GM04504 (cell line): ENCODE data around the gene SLC22A2.
"Not testable (repeated sequence)": the region's sequence is repeated elsewhere in the genome, so short reads cannot be mapped to it uniquely, and the experiment has no call there.

Experiments
- DNase-seq: peaks from one replicate; pipeline ENCODE4 v3.0.0-alpha.2; 2012; ENCODE audit warnings: low read depth

SLC22A2 gene

GRCh38 chr6:160248538-160248937 lies 10.1 kb downstream of the SLC22A2 start:
- DNase-seq: peak; percentile 4

DNA sequence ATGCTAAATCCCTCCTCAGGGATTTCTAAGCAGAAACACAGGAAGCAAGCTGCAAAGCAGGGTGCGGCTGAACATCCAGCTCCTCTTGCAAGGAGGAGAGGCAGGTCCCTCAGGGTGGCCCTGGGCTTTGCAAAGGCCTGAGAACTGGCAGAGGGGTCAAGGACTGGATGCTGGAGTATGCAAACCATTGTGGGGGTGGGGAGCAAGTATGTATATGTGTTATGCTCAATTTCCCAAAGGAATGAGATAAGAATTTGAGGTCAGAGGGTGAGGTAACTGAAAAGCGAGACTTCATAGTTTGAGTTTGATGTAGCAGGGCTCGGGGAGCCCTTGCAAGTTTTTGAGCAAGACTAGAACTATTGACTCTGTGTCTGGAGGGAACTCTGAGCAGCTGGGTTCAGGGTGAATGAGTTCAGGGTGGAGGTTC lies 11.2 kb downstream of the SLC22A2 start:
- DNase-seq: no peak

- no peak for DNase-seq
Observed at GRCh38 chr6:160240691-160241084, 17.9 kb downstream of the SLC22A2 start.

DNA sequence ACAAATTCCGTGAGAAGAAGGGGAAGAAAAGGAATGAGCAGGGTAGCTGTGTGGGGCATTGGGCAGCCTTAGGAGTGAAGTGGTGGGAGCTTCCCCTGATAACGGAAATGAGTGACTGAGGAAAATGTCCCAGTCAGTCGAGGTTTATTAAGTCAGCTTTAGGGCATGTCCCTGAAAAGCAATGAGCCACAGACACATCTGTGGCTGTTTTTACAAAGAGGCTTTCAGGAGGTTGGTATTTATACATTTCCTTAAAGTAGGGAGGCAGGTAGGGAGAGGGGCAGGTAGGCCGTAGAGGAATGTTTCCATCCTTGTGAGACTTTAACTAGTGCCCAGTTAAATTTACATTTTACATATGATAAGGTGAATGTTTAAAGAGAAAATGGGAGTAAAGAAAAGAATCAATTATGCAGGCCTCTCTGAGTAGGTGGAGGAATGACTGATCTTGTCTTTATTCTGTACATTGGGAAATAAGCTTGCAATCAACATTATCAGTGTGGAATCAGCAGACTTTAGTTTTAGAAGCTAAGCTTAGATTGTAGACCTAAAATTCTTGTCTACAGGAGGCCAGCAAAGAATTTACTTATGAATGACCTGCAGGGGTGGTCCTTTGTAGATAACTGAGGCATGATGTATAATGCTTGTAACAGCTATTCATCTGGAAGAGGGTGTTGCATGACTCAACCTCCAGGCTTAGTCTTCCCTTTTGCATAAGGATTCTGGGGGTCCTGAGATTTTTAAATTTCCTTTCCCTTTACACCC lies 18.5 kb downstream of the SLC22A2 start:
- DNase-seq: no peak

GRCh38 chr6:160238761-160239751 lies 19.6 kb downstream of the SLC22A2 start:
- no peak for DNase-seq

DNA sequence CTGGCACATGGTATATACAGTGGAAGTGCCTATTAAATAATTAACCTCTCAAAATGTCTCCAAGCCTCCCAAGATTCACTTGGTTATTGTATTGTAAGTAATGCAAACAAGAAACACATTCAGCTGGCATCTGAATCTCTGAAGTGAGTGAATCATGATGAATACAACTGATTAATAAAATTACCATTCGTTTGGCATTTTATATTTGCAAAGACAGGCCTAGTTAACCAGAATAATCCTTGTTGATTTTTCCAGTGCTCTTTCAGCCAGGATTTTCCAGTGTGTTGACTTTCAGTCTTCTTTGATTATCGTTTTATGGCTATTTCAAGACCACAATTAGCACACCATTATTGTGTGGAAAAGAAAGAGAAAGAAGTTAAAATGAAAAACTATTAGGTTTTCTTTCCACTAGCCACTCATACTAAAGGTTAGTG lies 20.3 kb downstream of the SLC22A2 start:
- no peak for DNase-seq

GRCh38 chr6:160237597-160238275 lies 20.9 kb downstream of the SLC22A2 start:
- DNase-seq: not testable (repeated sequence)

DNA sequence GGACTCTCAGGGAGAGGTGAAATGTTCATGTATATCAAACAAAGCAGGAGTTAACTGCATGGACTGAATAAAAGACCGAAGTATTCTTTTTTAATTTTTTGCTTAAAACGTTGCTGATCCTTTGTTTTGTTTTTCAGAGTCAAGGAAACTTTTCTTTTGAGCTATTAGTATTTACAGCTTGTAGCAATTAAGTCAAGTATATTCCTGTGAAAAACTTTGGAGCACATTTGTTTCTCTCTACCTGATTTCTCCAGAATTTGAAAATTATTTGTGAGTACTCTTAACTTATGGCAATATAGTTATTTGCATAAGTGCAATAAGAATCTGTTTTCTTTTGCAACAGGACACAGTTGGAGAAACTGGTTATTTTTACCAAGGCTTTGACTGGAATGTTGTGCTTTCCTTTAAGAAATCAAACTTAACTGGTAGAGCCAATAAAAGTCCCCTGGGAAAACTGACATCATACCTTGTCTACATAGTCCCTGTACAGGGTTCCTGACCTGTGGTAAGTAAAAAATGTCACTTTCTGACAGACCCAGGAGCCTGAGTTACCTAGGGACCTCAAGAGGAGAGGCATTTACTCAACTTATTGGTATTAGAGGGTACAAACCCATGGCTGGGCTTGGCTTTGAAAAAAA lies 22.3 kb downstream of the SLC22A2 start:
- not testable (repeated sequence) for DNase-seq

GRCh38 chr6:160233950-160234640 lies 24.5 kb downstream of the SLC22A2 start:
- DNase-seq: not testable (repeated sequence)

DNA sequence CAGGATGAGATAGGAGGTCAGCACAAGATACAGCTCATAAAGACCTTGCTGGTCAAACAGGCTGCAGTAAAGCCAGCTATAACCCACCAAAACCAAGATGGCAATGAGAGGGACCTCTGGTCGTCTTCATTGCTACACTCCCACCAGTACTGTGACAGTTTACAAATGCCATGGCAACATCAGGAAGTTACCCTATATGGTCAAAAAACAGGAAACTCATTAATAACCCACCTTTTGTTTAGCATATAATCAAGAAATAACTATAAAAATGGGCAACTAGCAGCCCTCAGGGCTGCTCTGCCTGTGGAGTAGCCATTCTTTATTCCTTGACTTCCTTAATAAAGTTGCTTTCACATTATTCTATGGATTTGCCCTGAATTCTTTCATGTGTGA lies 30.9 kb downstream of the SLC22A2 start:
- no peak for DNase-seq

GRCh38 chr6:160227038-160227768 lies 31.4 kb downstream of the SLC22A2 start:
- no peak for DNase-seq

DNA sequence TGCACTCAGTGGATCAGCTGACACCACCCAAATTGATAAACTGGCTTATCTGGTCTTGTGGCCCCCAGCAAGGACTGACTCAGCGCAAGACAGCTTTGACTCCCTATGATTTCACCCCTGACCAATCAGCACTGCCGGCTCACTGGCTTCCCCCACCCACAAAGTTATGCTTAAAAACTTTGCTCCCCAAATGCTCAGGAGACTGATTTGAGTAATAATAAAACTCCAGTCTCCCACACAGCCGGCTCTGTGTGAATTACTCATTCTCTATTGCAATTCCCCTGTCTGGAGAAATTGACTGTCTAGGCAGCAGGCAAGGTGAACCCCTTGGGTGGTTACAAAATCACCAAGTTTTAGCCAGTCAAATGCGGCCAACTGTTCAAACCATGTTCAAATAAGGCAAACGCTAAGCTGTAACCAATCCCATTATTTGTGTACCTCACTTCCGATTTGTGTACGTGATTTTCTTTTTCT lies 32.5 kb downstream of the SLC22A2 start:
- DNase-seq: no peak

GRCh38 chr6:160224639-160225237 lies 33.9 kb downstream of the SLC22A2 start:
- DNase-seq: no peak

DNA sequence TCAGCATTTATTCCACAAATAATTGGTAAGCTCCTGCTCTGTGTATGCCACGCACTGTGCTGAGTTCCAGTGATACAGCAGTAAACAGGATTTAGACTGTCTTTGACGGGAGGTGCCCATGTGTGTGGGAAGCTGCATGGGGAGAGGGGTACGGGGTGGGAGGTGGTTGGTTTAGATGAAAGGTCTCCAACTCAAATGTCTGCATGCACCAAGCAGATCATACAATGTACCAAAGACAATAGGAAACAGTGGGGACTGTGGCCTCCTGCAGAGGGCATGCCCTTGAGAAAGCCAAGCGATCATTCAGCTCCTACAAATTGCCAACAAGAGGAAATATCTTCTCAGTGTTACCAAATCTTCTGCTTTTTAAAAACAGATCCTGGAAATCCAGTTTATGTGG lies 36.1 kb downstream of the SLC22A2 start:
- DNase-seq: no peak

DNA sequence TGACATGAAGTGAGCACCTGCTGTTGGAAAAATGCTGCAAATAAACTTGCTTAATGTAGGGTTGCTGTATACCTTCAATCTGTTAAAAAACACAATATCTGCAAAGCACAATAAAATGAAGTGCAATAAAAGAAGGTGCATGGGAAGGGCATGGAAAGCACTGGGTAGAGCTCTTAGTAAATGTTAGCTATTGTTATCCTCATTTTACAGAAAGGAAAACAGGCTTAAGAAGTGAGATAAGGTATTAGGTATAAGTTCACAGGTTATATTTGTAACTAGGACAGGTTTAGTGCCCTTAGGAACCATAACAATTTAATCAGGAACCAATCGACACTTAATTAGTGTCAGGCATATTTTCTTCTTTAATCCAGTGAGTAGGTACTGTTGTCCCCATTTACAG lies 36.7 kb downstream of the SLC22A2 start:
- no peak for DNase-seq

DNA sequence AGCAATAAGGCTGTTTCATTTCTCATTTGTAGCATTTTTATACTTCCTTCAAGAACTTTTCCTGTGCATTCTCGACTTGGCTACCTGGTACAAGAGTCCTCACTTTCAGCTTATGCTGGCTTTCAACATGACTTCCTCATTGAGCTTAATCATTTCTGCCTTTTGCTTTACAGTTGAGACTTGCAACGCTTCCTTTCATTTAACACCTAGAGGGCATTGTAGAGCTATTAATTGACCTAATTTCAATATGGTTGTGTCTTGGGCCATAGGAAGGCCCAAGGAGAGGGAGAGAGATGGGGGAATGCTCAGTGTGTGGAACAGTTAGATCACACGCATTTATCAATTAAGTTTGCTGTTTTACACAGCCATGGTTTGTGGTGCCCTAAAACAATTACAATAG lies 37.2 kb downstream of the SLC22A2 start:
- DNase-seq: no peak

DNA sequence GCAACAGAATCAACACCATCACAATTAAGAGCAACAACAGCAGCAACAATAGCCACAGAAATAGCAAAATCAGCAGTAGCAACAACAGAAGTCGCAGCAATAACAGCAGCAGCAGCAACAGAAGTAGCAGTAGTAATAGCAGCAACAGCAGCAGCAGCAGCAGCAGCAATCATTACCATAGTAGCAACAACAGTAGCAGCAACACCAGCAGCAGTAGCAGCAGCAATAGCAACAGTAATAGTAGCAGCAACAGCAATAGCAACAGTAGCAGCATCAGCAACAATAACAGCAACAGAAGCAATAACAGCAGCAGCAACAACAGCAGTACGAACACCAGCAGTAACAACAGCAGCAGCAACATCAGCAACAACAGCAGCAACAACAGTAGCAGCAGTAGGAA lies 39.8 kb downstream of the SLC22A2 start:
- no peak for DNase-seq

GRCh38 chr6:160217863-160218262 lies 40.8 kb downstream of the SLC22A2 start:
- no peak for DNase-seq

GRCh38 chr6:160217073-160217472 lies 41.5 kb downstream of the SLC22A2 start:
- no peak for DNase-seq

- no peak for DNase-seq
Observed at GRCh38 chr6:160215232-160215631, 43.4 kb downstream of the SLC22A2 start.
